ENCODE measurements around the gene TRPV2.
"Not testable (repeated sequence)": the region's sequence is repeated elsewhere in the genome, so short reads cannot be mapped to it uniquely, and the experiment has no call there.

The TRPV2 gene

GRCh38 chr17:16398270-16399267, 16.8 kb upstream of the TRPV2 start:
- H3K4me3 ChIP-seq (ENCODE audit: low read depth, low read length): no peak overlapping the region
- DNase-seq (ENCODE audit: low read depth): no peak
- TF ChIP-seq CTCF (IDR thresholded peaks at IDR 0.05; ENCODE audit: low read depth, low read length, missing control alignments): no peak

- not testable (repeated sequence) for DNase-seq (ENCODE audit: low read depth); H3K4me3 ChIP-seq (ENCODE audit: low read depth, low read length)
These were observed 11.5 kb upstream of the TRPV2 start for GRCh38 chr17:16403847-16404246.

- H3K4me3 ChIP-seq (ENCODE audit: low read depth, low read length): peak overlapping the region; percentile 69
- DNase-seq (ENCODE audit: low read depth): no peak
- TF ChIP-seq CTCF (IDR thresholded peaks at IDR 0.05; ENCODE audit: low read depth, low read length, missing control alignments): no peak
These were observed 8.4 kb upstream of the TRPV2 start for GRCh38 chr17:16406742-16407674.

- peak overlapping the region; percentile 43 for H3K4me3 ChIP-seq (ENCODE audit: low read depth, low read length)
- peak; percentile 87 for DNase-seq (ENCODE audit: low read depth)
- no peak for TF ChIP-seq CTCF (IDR thresholded peaks at IDR 0.05; ENCODE audit: low read depth, low read length, missing control alignments)
These were observed 7.3 kb upstream of the TRPV2 start for GRCh38 chr17:16407911-16408588.

- no peak for TF ChIP-seq CTCF (IDR thresholded peaks at IDR 0.05; ENCODE audit: low read depth, low read length, missing control alignments)
- no peak overlapping the region for H3K4me3 ChIP-seq (ENCODE audit: low read depth, low read length)
- no peak for DNase-seq (ENCODE audit: low read depth)
These were observed 2.0 kb downstream of the TRPV2 start for GRCh38 chr17:16417399-16417798.

- TF ChIP-seq CTCF (IDR thresholded peaks at IDR 0.05; ENCODE audit: low read depth, low read length, missing control alignments): no peak
- H3K4me3 ChIP-seq (ENCODE audit: low read depth, low read length): peak overlapping the region; percentile 5; the same call in 1 of the 2 replicates
- no peak for DNase-seq (ENCODE audit: low read depth)
These were observed 2.7 kb downstream of the TRPV2 start for GRCh38 chr17:16417896-16418684.
